NCI-H128 (cell line): ENCODE data around the gene CRHBP.
"Not testable (repeated sequence)": the region's sequence is repeated elsewhere in the genome, so short reads cannot be mapped to it uniquely, and the experiment has no call there.

Experiments used
- DNase-seq: peaks from one replicate; lab custom pipeline; 2025; ENCODE audit not compliant: unreplicated experiment; lab: John Stamatoyannopoulos, UW

The CRHBP gene, protein sequence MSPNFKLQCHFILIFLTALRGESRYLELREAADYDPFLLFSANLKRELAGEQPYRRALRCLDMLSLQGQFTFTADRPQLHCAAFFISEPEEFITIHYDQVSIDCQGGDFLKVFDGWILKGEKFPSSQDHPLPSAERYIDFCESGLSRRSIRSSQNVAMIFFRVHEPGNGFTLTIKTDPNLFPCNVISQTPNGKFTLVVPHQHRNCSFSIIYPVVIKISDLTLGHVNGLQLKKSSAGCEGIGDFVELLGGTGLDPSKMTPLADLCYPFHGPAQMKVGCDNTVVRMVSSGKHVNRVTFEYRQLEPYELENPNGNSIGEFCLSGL

GRCh38 chr5:76952795-76953536 is at the start of gene CRHBP:
CRHBP (plus strand) TSS chr5:76953045; CDS start chr5:76953135, 90 bp downstream.
- no peak for DNase-seq

DNA sequence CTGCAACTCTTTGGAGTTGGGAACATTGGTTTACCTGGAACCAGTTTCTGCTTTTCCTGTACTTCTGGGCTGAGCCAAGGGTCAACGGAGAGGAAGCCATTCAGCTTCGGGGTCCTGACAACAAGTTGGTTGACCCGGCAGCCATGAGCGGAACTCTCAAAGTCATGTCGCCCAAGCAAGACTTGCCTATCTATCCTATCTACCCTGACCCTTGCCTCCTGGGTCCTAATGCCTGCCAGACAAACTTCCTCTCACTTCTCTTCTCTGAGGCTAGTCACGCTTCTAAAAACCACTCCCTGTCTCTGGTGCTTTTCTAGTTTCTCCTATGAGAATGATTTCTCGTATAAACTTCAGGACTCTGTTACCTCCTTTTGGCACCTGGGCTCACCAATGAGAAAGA is 44.7 kb upstream of the CRHBP start:
- no peak for DNase-seq

GRCh38 chr5:76910344-76910933 is 42.4 kb upstream of the CRHBP start:
- not testable (repeated sequence) for DNase-seq

- not testable (repeated sequence) for DNase-seq
Measured at GRCh38 chr5:76914671-76915070, 38.2 kb upstream of the CRHBP start.

GRCh38 chr5:76918539-76918938 is 34.3 kb upstream of the CRHBP start:
- DNase-seq: no peak

DNA sequence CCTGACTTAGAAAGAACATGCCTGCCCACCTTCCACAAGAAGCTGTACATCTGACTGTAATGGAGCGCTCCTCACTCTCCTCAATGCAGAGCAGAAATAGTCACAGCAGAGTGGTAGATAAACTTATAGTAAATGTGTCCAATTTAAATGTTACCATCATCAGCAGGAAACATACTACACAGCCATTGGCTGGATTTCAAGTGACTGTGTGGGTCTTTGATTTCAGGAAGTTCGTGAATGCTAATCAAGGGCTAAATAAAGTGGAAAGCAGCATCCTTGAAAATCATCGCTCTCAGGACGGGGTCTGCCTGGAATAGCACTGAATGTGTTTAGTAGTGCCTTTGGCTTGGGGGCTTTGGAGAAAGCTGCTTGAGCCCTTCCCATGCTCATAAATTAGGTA is 32.4 kb upstream of the CRHBP start:
- no peak for DNase-seq

- no peak for DNase-seq
Measured at GRCh38 chr5:76926329-76927105, 26.3 kb upstream of the CRHBP start.

- DNase-seq: no peak
Measured at GRCh38 chr5:76927961-76928360, 24.9 kb upstream of the CRHBP start.

DNA sequence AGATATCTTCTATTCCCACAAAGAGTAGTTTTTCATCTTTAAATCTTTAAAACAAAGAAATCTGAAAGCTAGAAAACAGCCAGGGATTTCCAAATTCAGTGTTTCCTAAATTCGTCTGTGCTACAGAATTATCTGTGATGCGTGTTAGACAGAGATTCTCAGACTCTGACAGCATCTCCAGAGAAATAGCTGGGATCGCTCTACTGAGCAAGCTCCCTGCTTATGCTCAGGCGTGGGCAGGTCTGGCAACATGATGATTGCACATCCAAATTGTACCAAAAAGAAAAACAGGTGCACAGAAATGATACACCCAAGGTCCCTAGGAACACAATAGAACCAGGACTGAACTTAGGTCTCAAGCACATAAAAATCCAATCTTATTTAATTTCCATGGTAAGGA is 22.8 kb upstream of the CRHBP start:
- no peak for DNase-seq

GRCh38 chr5:76938177-76938576 is 14.7 kb upstream of the CRHBP start:
- no peak for DNase-seq

DNA sequence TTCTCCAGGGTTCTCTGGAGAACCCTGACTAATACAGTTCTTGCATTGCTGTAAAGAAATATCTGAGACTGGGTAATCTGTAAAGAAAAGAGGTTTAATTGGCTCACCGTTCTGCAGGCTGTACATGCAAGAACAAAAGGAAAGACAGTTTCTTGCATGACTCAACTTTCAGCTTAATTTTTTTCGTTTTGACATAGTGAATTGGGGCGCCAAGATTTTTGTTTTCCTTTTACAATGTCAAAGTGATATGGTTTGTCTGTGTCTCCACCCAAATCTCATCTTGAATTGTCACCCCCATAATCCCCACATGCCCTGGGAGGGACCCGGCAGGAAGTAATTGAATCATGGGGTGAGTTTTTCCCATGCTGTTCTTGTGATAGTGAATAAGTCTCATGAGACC is 11.8 kb upstream of the CRHBP start:
- DNase-seq: no peak

GRCh38 chr5:76941442-76941841 is 11.4 kb upstream of the CRHBP start:
- DNase-seq: no peak

GRCh38 chr5:76942581-76942980 is 10.3 kb upstream of the CRHBP start:
- DNase-seq: no peak

DNA sequence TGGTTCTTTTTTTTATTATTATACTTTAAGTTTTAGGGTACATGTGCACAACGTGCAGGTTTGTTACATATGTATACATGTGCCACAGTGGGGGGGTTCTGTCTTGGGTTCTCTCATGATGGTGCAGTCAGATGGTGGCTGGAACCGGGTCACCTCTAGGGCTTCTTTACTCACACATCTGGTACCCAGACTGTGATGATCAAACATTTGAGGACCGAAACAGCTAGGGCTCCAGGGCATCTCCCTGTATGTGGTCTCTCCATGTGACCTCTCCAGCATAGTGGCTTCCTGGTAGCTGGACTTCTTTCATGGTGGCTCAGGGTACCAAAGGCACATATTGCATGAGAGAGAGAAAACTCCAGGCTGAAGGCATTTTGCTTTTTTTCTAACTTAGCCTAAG is 9.8 kb upstream of the CRHBP start:
- no peak for DNase-seq

GRCh38 chr5:76944638-76945037 is 8.2 kb upstream of the CRHBP start:
- no peak for DNase-seq

- DNase-seq: not testable (repeated sequence)
Measured at GRCh38 chr5:76945238-76945637, 7.6 kb upstream of the CRHBP start.

GRCh38 chr5:76946090-76946489 is 6.8 kb upstream of the CRHBP start:
- no peak for DNase-seq

- DNase-seq: no peak
Measured at GRCh38 chr5:76947082-76947503, 5.8 kb upstream of the CRHBP start.

- DNase-seq: no peak
Measured at GRCh38 chr5:76953551-76954382, 922 bp downstream of the CRHBP start.

DNA sequence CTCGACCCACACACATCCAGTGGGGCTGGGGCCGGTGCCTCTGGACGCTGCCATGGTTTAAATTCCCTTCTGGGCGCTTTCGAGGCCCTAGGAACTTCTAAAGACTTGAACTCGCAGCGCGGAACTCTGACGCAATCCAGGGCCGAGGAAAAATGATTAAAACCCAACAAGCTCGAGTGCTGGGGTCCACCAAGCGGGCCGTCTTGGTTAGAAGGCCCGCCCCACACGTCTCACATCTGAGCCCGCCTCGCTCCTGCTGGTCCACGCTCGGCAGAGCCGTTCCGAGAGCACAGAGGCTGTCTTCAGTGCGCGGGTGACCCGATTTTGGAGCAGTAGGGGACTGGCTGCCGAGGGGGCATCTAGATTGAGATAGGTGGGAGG is 1.5 kb downstream of the CRHBP start:
- DNase-seq: no peak

GRCh38 chr5:76956033-76956432 is 3.2 kb downstream of the CRHBP start:
- DNase-seq: no peak
